ENCODE measurements around the gene EXOC3L4. TPM values are rescaled to one million over a fixed set of nuclear protein-coding genes. Genes with fewer than 3 reads are reported as not detected.

The EXOC3L4 gene
- total and polyA plus RNA-seq, 9 of the 15 experiments (the other 6 are each of a cell fraction or from before 2014, with no cell fraction given) = 0.10 to 6.7 (median 0.98) TPM; not detected in 1

- TF ChIP-seq CCNT2 (IDR thresholded peaks at IDR 0.05; ENCODE audit: borderline replicate concordance, extremely low read depth, insufficient read length, low read depth, low read length) (peak; percentile 26), RAD21 (CRISPR knock-in tag; conservative IDR thresholded peaks at IDR 0.05 in 1 of 2, IDR thresholded peaks at IDR 0.05 in 1 of 2) (peak in 1 of 2 experiments; percentile 35; a peak in 2 of 4 replicates), MYC (IDR thresholded peaks at IDR 0.05; ENCODE audit: low read depth, low read length) (no peak), MYC (CRISPR knock-in tag; IDR thresholded peaks at IDR 0.05; ENCODE audit: borderline replicate concordance, low read depth) (no peak), POLR3G (IDR thresholded peaks at IDR 0.05; ENCODE audit: extremely low read depth, insufficient read length, insufficient replicate concordance) (no peak), ARID3B (CRISPR knock-in tag; IDR thresholded peaks at IDR 0.05; ENCODE audit: borderline replicate concordance) (no peak), ZC3H4 (CRISPR knock-in tag; IDR thresholded peaks at IDR 0.05; ENCODE audit: borderline replicate concordance) (no peak), ZNF449 (CRISPR knock-in tag; IDR thresholded peaks at IDR 0.05) (no peak), ZNF79 (CRISPR knock-in tag; IDR thresholded peaks at IDR 0.05; ENCODE audit: low read depth) (no peak), MLLT1 (IDR thresholded peaks at IDR 0.05) (no peak), RBFOX2 (IDR thresholded peaks at IDR 0.05; ENCODE audit: low read depth, low read length) (peak; percentile 53), MAFK (IDR thresholded peaks at IDR 0.05; ENCODE audit: low read length) (no peak), SMARCA5 (IDR thresholded peaks at IDR 0.05) (no peak), EGR1 (conservative IDR thresholded peaks at IDR 0.05) (0 out of 2 replicates have a peak, but pooled peaks have one; percentile 6), ZBTB17 (CRISPR knock-in tag; IDR thresholded peaks at IDR 0.05) (no peak), RBM22 (IDR thresholded peaks at IDR 0.05; ENCODE audit: low read depth, low read length, poor library complexity, severe bottlenecking) (no peak), ILK (tag; IDR thresholded peaks at IDR 0.05; ENCODE audit: borderline replicate concordance, low read depth) (no peak), NR2C2 (CRISPR knock-in tag; IDR thresholded peaks at IDR 0.05) (no peak), NR2C2 (tag; IDR thresholded peaks at IDR 0.05) (peak; percentile 38; the same call in 1 of the 2 replicates), CBX1 (IDR thresholded peaks at IDR 0.05; ENCODE audit: low read depth) (no peak), ZEB2 (IDR thresholded peaks at IDR 0.05) (no peak), ZNF212 (CRISPR knock-in tag; IDR thresholded peaks at IDR 0.05) (no peak)
These were observed 3.3 kb upstream of the EXOC3L4 start (continued) for GRCh38 chr14:103091041-103091882.
